K562 (cell line): ENCODE results near the gene TBC1D25. TPM values are rescaled to one million over a fixed set of nuclear protein-coding genes. Genes with fewer than 3 reads are reported as not detected.

Experiments used
- ARID1B ChIP-seq: fragments of 450-650 bp; IDR thresholded peaks from 2 replicates; pipeline ENCODE4 v1.6.1; 2016; ENCODE audit warnings: antibody characterized with exemption, mild to moderate bottlenecking, inconsistent platforms
- EP300 ChIP-seq: IDR thresholded peaks from 2 replicates; pipeline ENCODE4 v1.6.1; 2012; ENCODE audit warnings: low read length, improper control_type of control experiment
- MEIS2 ChIP-seq: fragments of 450-650 bp; IDR thresholded peaks from 2 replicates; pipeline ENCODE4 v1.6.1; 2014; ENCODE audit warnings: mild to moderate bottlenecking; ENCODE audit not compliant: partially characterized antibody
- RB1 ChIP-seq: fragments of 450-650 bp; IDR thresholded peaks from 2 replicates; pipeline ENCODE4 v1.6.1; 2017; ENCODE audit warnings: low read depth, mild to moderate bottlenecking
- SMAD3 ChIP-seq: fragments of 450-650 bp; formaldehyde crosslinking; conservative IDR thresholded peaks from 2 replicates; pipeline ENCODE4 v1.4.0; 2020; ENCODE audit warnings: mild to moderate bottlenecking
- STAT5A ChIP-seq: IDR thresholded peaks from 2 replicates; pipeline ENCODE4 v1.6.1; 2012; ENCODE audit warnings: low read length, inconsistent platforms, borderline replicate concordance
- ZBTB7A ChIP-seq: IDR thresholded peaks from 2 replicates; pipeline ENCODE4 v1.6.1; 2011; ENCODE audit warnings: low read depth, mild to moderate bottlenecking, low read length, moderate library complexity, borderline replicate concordance; ENCODE audit not compliant: control insufficient read depth
- ZNF232 ChIP-seq: sonication (generic); formaldehyde crosslinking; IDR thresholded peaks from 2 replicates; pipeline ENCODE4 v1.8.0; 2022; ENCODE audit warnings: mild to moderate bottlenecking, missing genetic modification reagents
- polyA plus RNA-seq, 8 experiments: library from polyadenylated mRNA; depleted of rRNA in 4 of 8; stranded (reverse) in 5 of 8; unstranded in 3 of 8; fragments of >200 nt; fragmentation: Nextera tagmentation in 2 of 8; fragmentation: Illumina TruSeq in 1 of 8; extraction: Ambion mirVana in 2 of 8; extraction: Trizol in 1 of 8; gene quantifications; 2 replicates each; pipeline versions ENCODE4 v1.2.1 to v1.2.3, GENCODE V29; 2011 to 2014; ENCODE audit warnings: inconsistent platforms in 1 of 8, missing spikeins in 1 of 8
- total RNA-seq, 7 experiments: library from RNA; depleted of rRNA in 6 of 7; stranded (reverse); fragments of >200 nt in 6 of 7; fragmentation: Illumina TruSeq in 2 of 7; extraction: Trizol in 2 of 7; gene quantifications; 2 replicates each; pipeline versions ENCODE4 v1.2.1 to v1.2.3, GENCODE V29; 2011 to 2021; ENCODE audit warnings: low replicate concordance in 1 of 7
- TF ChIP-seq, protein P1 (sequence below), 2 experiments: fragments of 450-650 bp; formaldehyde crosslinking in 1 of 2; IDR thresholded peaks; 2 replicates each; pipeline versions ENCODE4 v1.4.0 to v1.6.1; 2014 to 2020; ENCODE audit warnings: mild to moderate bottlenecking in 2 of 2, borderline replicate concordance in 1 of 2, low read depth in 1 of 2
- TF ChIP-seq, protein P2 (sequence below): fragments of 450-650 bp; formaldehyde crosslinking; IDR thresholded peaks from 2 replicates; pipeline ENCODE4 v1.4.0; 2022; ENCODE audit warnings: mild to moderate bottlenecking, moderate library complexity
- TF ChIP-seq, protein P3 (sequence below): sonication (generic); formaldehyde crosslinking; IDR thresholded peaks from 2 replicates; pipeline ENCODE4 v1.8.1; 2023; ENCODE audit warnings: mild to moderate bottlenecking, missing genetic modification reagents
- TF ChIP-seq, protein P4 (sequence below), 3 experiments: IDR thresholded peaks in 2 of 3; conservative IDR thresholded peaks in 1 of 3; 2 replicates each; pipeline ENCODE4 v1.5.1; 2011 to 2012; ENCODE audit warnings: low read length in 3 of 3, mild to moderate bottlenecking in 3 of 3, control low read depth in 2 of 3, improper control_type of control experiment in 1 of 3, inconsistent platforms in 1 of 3, low read depth in 1 of 3, mixed read lengths in 1 of 3, moderate library complexity in 1 of 3; ENCODE audit not compliant: insufficient read depth in 2 of 3

TBC1D25 gene
- total and polyA plus RNA-seq, 9 of the 15 experiments (the other 6 are each of a cell fraction or from before 2014, with no cell fraction given) = 0.62 to 10.6 (median 3.9) TPM

DNA sequence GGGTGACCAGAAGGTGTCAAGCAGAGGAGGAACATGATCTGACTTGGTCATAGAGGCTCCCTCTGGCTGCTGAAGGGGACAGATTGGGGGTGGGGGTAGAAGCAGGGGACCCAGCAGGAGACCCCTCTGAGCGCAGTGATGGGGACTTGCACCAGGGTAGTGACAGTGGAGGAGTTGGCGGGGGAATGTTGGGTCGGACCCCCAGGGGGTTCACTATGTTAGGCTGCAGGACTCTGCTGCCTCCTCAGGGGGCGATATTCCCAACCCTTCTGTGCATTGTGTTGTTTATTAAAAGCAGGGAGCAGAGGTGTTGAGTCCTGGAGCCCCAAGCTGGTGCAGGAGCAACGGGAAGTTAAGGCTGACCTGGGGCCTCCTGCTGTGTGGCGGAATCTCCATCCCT is 66.6 kb downstream of the TBC1D25 start (continued):
- TF ChIP-seq, protein P1, sequence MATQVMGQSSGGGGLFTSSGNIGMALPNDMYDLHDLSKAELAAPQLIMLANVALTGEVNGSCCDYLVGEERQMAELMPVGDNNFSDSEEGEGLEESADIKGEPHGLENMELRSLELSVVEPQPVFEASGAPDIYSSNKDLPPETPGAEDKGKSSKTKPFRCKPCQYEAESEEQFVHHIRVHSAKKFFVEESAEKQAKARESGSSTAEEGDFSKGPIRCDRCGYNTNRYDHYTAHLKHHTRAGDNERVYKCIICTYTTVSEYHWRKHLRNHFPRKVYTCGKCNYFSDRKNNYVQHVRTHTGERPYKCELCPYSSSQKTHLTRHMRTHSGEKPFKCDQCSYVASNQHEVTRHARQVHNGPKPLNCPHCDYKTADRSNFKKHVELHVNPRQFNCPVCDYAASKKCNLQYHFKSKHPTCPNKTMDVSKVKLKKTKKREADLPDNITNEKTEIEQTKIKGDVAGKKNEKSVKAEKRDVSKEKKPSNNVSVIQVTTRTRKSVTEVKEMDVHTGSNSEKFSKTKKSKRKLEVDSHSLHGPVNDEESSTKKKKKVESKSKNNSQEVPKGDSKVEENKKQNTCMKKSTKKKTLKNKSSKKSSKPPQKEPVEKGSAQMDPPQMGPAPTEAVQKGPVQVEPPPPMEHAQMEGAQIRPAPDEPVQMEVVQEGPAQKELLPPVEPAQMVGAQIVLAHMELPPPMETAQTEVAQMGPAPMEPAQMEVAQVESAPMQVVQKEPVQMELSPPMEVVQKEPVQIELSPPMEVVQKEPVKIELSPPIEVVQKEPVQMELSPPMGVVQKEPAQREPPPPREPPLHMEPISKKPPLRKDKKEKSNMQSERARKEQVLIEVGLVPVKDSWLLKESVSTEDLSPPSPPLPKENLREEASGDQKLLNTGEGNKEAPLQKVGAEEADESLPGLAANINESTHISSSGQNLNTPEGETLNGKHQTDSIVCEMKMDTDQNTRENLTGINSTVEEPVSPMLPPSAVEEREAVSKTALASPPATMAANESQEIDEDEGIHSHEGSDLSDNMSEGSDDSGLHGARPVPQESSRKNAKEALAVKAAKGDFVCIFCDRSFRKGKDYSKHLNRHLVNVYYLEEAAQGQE (IDR thresholded peaks at IDR 0.05; ENCODE audit: borderline replicate concordance) = no peak
- TF ChIP-seq, protein P1 (CRISPR knock-in tag; IDR thresholded peaks at IDR 0.05; ENCODE audit: low read depth) = no peak
- TF ChIP-seq RB1 (no peak), ZNF232 (CRISPR knock-in tag) (no peak), STAT5A (no peak), ARID1B (no peak), EP300 (no peak), MEIS2 (no peak), SMAD3 (CRISPR knock-in tag) (no peak), ZBTB7A (peak; percentile 81)
- TF ChIP-seq, protein P2, sequence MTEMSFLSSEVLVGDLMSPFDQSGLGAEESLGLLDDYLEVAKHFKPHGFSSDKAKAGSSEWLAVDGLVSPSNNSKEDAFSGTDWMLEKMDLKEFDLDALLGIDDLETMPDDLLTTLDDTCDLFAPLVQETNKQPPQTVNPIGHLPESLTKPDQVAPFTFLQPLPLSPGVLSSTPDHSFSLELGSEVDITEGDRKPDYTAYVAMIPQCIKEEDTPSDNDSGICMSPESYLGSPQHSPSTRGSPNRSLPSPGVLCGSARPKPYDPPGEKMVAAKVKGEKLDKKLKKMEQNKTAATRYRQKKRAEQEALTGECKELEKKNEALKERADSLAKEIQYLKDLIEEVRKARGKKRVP (CRISPR knock-in tag) = no peak
- TF ChIP-seq, protein P3, sequence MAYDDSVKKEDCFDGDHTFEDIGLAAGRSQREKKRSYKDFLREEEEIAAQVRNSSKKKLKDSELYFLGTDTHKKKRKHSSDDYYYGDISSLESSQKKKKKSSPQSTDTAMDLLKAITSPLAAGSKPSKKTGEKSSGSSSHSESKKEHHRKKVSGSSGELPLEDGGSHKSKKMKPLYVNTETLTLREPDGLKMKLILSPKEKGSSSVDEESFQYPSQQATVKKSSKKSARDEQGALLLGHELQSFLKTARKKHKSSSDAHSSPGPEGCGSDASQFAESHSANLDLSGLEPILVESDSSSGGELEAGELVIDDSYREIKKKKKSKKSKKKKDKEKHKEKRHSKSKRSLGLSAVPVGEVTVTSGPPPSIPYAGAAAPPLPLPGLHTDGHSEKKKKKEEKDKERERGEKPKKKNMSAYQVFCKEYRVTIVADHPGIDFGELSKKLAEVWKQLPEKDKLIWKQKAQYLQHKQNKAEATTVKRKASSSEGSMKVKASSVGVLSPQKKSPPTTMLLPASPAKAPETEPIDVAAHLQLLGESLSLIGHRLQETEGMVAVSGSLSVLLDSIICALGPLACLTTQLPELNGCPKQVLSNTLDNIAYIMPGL (CRISPR knock-in tag) = no peak
- TF ChIP-seq, protein P4, sequence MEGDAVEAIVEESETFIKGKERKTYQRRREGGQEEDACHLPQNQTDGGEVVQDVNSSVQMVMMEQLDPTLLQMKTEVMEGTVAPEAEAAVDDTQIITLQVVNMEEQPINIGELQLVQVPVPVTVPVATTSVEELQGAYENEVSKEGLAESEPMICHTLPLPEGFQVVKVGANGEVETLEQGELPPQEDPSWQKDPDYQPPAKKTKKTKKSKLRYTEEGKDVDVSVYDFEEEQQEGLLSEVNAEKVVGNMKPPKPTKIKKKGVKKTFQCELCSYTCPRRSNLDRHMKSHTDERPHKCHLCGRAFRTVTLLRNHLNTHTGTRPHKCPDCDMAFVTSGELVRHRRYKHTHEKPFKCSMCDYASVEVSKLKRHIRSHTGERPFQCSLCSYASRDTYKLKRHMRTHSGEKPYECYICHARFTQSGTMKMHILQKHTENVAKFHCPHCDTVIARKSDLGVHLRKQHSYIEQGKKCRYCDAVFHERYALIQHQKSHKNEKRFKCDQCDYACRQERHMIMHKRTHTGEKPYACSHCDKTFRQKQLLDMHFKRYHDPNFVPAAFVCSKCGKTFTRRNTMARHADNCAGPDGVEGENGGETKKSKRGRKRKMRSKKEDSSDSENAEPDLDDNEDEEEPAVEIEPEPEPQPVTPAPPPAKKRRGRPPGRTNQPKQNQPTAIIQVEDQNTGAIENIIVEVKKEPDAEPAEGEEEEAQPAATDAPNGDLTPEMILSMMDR (IDR thresholded peaks at IDR 0.05 in 2 of 3, conservative IDR thresholded peaks at IDR 0.05 in 1 of 3; ENCODE audit: insufficient read depth in 2 of 3, low read depth in 1 of 3, low read length in 3 of 3) = peak; percentile 28 to 38 (median 33); a peak in 4 of 6 replicates
